ENCODE measurements around the gene FAM120B.

DNA sequence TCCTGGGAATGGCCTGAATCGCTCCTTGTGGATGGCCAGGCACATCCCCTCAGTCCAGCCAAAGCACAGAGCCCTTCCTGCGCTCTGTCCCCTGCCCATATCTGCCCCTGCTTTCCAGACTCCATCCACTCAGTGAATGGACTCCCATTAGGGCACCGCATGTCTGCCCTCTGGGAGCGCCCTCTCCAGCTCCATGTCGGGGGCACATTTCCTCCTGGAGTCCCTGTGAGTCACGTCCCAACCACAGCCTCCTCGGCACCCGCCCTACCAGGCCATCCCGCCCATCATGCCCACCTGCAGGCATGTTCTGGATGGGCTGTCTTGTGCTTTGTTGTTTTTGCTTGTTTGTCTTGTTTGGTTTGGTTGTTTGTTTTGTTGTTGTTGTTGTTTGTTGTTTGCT, 149.8 kb downstream of the FAM120B start:
- no peak for TF ChIP-seq CTCF (IDR thresholded peaks at IDR 0.05)
- TF ChIP-seq POLR2A (IDR thresholded peaks at IDR 0.05), result no peak

All from breast epithelium (tissue), 3 donors.